SK-N-SH (cell line): ENCODE measurements around the gene OR6B1. TPM values are rescaled to one million over a fixed set of nuclear protein-coding genes. Genes with fewer than 3 reads are reported as not detected.

Experiments used
- CTCF ChIA-PET: fragments of 300-600, 350-600 bp; formaldehyde crosslinking; extraction: SDS; loops from one replicate; lab custom pipeline; 2021; lab: Yijun Ruan, JAX
- POLR2A ChIA-PET: fragments of 350-600 bp; sonication (Branson Sonifier 250); formaldehyde crosslinking; extraction: SDS; loops from one replicate; lab custom pipeline; 2020; ENCODE audit warnings: antibody characterized with exemption, inconsistent platforms; lab: Yijun Ruan, JAX
- DNase-seq: peaks from one replicate; pipeline ENCODE4 v3.0.0; 2012
- H2AFZ ChIP-seq: fragments of 200-600 bp; sonication (generic); 2 replicates; pipeline ENCODE4 v1.8.1; 2016; ENCODE audit warnings: antibody characterized with exemption, mild to moderate bottlenecking, low read depth
- H3F3A ChIP-seq: fragments of 200-600 bp; sonication (generic); replicated peaks from 2 replicates; pipeline ENCODE3; 2016; ENCODE audit warnings: antibody characterized with exemption, mild to moderate bottlenecking; ENCODE audit not compliant: insufficient read depth
- H3K27ac ChIP-seq, 2 experiments: fragments of 200-500 bp in 1 of 2; fragments of 200-600 bp in 1 of 2; sonication (Bioruptor generic) in 1 of 2; sonication (generic), shearing (Covaris generic) in 1 of 2; 2 replicates each; pipeline versions ENCODE4 v1.5.1 to v1.6.1; 2014 to 2016; ENCODE audit warnings: low read depth in 2 of 2, inconsistent platforms in 1 of 2, low read length in 1 of 2, mild to moderate bottlenecking in 1 of 2, mixed read lengths in 1 of 2
- H3K27me3 ChIP-seq: fragments of 200-600 bp; sonication (generic), shearing (Covaris generic); 2 replicates; pipeline ENCODE4 v1.6.1; 2016; ENCODE audit warnings: mixed run types; ENCODE audit not compliant: insufficient read depth
- H3K36me3 ChIP-seq, 2 experiments: fragments of 200-500 bp in 1 of 2; fragments of 200-600 bp in 1 of 2; sonication (Bioruptor generic) in 1 of 2; sonication (generic) in 1 of 2; replicated peaks in 1 of 2; 2 replicates each; pipeline versions ENCODE3 to v1.5.1; 2014 to 2016; ENCODE audit warnings: low read length in 1 of 2, mild to moderate bottlenecking in 1 of 2; ENCODE audit not compliant: insufficient read depth in 2 of 2, control insufficient read depth in 1 of 2
- H3K4me1 ChIP-seq, 2 experiments: fragments of 200-500 bp in 1 of 2; fragments of 200-600 bp in 1 of 2; sonication (Bioruptor generic) in 1 of 2; sonication (generic), shearing (Covaris generic) in 1 of 2; 2 replicates each; pipeline versions ENCODE4 v1.5.1 to v1.6.1; 2014 to 2016; ENCODE audit warnings: low read depth in 1 of 2, low read length in 1 of 2, mixed run types in 1 of 2; ENCODE audit not compliant: insufficient read depth in 2 of 2, control insufficient read depth in 1 of 2
- H3K4me2 ChIP-seq: fragments of 200-600 bp; sonication (generic), shearing (Covaris generic); 2 replicates; pipeline ENCODE4 v1.6.1; 2017; ENCODE audit warnings: mixed run types
- H3K4me3 ChIP-seq, 2 experiments: fragments of 200-500 bp in 1 of 2; fragments of 200-600 bp in 1 of 2; sonication (Bioruptor generic) in 1 of 2; sonication (generic), shearing (Covaris generic) in 1 of 2; 2 replicates each; pipeline versions ENCODE4 v1.5.1 to v1.8.1; 2014 to 2016; ENCODE audit warnings: low read depth in 2 of 2, inconsistent platforms in 1 of 2, low read length in 1 of 2, mild to moderate bottlenecking in 1 of 2, mixed read lengths in 1 of 2, moderate library complexity in 1 of 2
- H3K79me2 ChIP-seq: fragments of 200-600 bp; sonication (generic); 2 replicates; pipeline ENCODE4 v1.8.1; 2017; ENCODE audit warnings: mild to moderate bottlenecking; ENCODE audit not compliant: insufficient read depth
- H3K9ac ChIP-seq: fragments of 200-600 bp; sonication (generic); 2 replicates; pipeline ENCODE4 v1.6.1; 2017; ENCODE audit warnings: mixed run types
- H3K9me2 ChIP-seq: fragments of 200-600 bp; sonication (generic); 2 replicates; pipeline ENCODE4 v1.6.1; 2017; ENCODE audit warnings: mixed run types
- H3K9me3 ChIP-seq: fragments of 200-600 bp; sonication (generic); 2 replicates; pipeline ENCODE4 v1.6.1; 2017; ENCODE audit warnings: mixed run types, mild to moderate bottlenecking, moderate library complexity
- H4K20me1 ChIP-seq: fragments of 200-600 bp; sonication (generic); 2 replicates; pipeline ENCODE4 v1.6.1; 2017; ENCODE audit warnings: mild to moderate bottlenecking, mixed run types; ENCODE audit not compliant: insufficient read depth
- CTCF ChIP-seq: fragments of 200-600 bp; sonication (generic); IDR thresholded peaks from 2 replicates; pipeline ENCODE4 v1.6.1; 2017; ENCODE audit warnings: antibody characterized with exemption, mild to moderate bottlenecking, moderate library complexity
- ELF1 ChIP-seq: IDR thresholded peaks from 2 replicates; pipeline ENCODE4 v1.4.0; 2012
- EP300 ChIP-seq, 2 experiments: IDR thresholded peaks; 2 replicates each; pipeline versions ENCODE4 v1.4.0 to v1.6.1; 2012; ENCODE audit warnings: borderline replicate concordance in 1 of 2, low read depth in 1 of 2, low read length in 1 of 2
- EZH2phosphoT487 ChIP-seq: fragments of 200-600 bp; sonication (generic); IDR thresholded peaks from 2 replicates; pipeline ENCODE4 v1.6.1; 2017; ENCODE audit warnings: low read depth, mixed run types, mild to moderate bottlenecking, antibody characterized with exemption, moderate library complexity, borderline replicate concordance
- FOXJ3 ChIP-seq: sonication (generic); formaldehyde crosslinking; IDR thresholded peaks from 2 replicates; pipeline ENCODE4 v1.5.1; 2020; ENCODE audit warnings: mild to moderate bottlenecking, missing genetic modification reagents
- GATA2 ChIP-seq: sonication (generic); formaldehyde crosslinking; IDR thresholded peaks from 2 replicates; pipeline ENCODE4 v1.5.0; 2020; ENCODE audit warnings: mild to moderate bottlenecking, missing genetic modification reagents
- IRF3 ChIP-seq: fragments of 150-350 bp; IDR thresholded peaks from 2 replicates; pipeline ENCODE4 v1.6.1; 2016; ENCODE audit warnings: mild to moderate bottlenecking, low read depth, low read length
- MEF2A ChIP-seq: IDR thresholded peaks from 2 replicates; pipeline ENCODE4 v1.4.0; 2012; ENCODE audit warnings: low read depth, borderline replicate concordance
- MXI1 ChIP-seq: IDR thresholded peaks from 2 replicates; pipeline ENCODE4 v1.6.1; 2012; ENCODE audit warnings: mild to moderate bottlenecking, low read depth, low read length, improper control_type of control experiment
- NFIC ChIP-seq: IDR thresholded peaks from 2 replicates; pipeline ENCODE4 v1.4.0; 2012; ENCODE audit warnings: borderline replicate concordance
- NRF1 ChIP-seq: IDR thresholded peaks from 2 replicates; pipeline ENCODE4 v1.6.1; 2012; ENCODE audit warnings: low read depth, mild to moderate bottlenecking, low read length
- POLR2AphosphoS5 ChIP-seq: IDR thresholded peaks from 2 replicates; pipeline ENCODE4 v1.6.1; 2012; ENCODE audit warnings: low read depth, low read length
- RAD21 ChIP-seq: IDR thresholded peaks from 2 replicates; pipeline ENCODE4 v1.6.1; 2012; ENCODE audit warnings: mild to moderate bottlenecking, low read length
- REST ChIP-seq: IDR thresholded peaks from 2 replicates; pipeline ENCODE4 v1.6.1; 2012; ENCODE audit warnings: mild to moderate bottlenecking, low read depth, low read length, moderate library complexity
- RFX5 ChIP-seq: IDR thresholded peaks from 2 replicates; pipeline ENCODE4 v1.6.1; 2012; ENCODE audit warnings: mild to moderate bottlenecking, improper control_type of control experiment, low read length
- TAF1 ChIP-seq: IDR thresholded peaks from 2 replicates; pipeline ENCODE4 v1.6.1; 2012; ENCODE audit warnings: low read depth, mild to moderate bottlenecking, low read length, moderate library complexity, borderline replicate concordance
- TCF12 ChIP-seq: IDR thresholded peaks from 2 replicates; pipeline ENCODE4 v1.4.0; 2012
- TEAD4 ChIP-seq: IDR thresholded peaks from 2 replicates; pipeline ENCODE4 v1.4.0; 2012; ENCODE audit warnings: mild to moderate bottlenecking, borderline replicate concordance; ENCODE audit not compliant: insufficient read depth
- YY1 ChIP-seq: IDR thresholded peaks from 2 replicates; pipeline ENCODE4 v1.4.0; 2012; ENCODE audit warnings: low read depth, mild to moderate bottlenecking
- ZBTB33 ChIP-seq: IDR thresholded peaks from 2 replicates; pipeline ENCODE4 v1.4.0; 2012; ENCODE audit warnings: low read depth, borderline replicate concordance
- WGBS: methylation state at CpG from one replicate; pipeline ENCODE4 v1.1.6; 2017; ENCODE audit warnings: low lambda C conversion rate; 5-methylcytosine and 5-hydroxymethylcytosine counted together
- polyA plus RNA-seq, 3 experiments: library from polyadenylated mRNA; depleted of rRNA; stranded (reverse); fragments of >200 nt; gene quantifications; 2 replicates each; pipeline ENCODE4 v1.2.3, GENCODE V29; 2012

The OR6B1 gene
- polyA plus RNA-seq, 1 of the 3 experiments (the other 2 are of a cell fraction): not detected

GRCh38 chr7:144037414-144038035 is 37.4 kb downstream of the OR6B1 start:
- H3K36me3 ChIP-seq: no peaks in the 10 kb centered on the region
- H3K4me3 ChIP-seq: no peak overlapping the region
- H3K4me1 ChIP-seq: no peaks in the 10 kb centered on the region
- no peaks in the 10 kb centered on the region for H3K9me2 ChIP-seq
- H3F3A ChIP-seq: no peaks in the 10 kb centered on the region
- TF ChIP-seq RAD21 (no peak), NFIC (no peak), RFX5 (no peak), TCF12 (no peak), EP300 (IDR thresholded peaks at IDR 0.05; ENCODE audit: borderline replicate concordance in 1 of 2, low read depth in 1 of 2, low read length in 1 of 2) (no peak), EZH2phosphoT487 (no peak), GATA2 (CRISPR knock-in tag) (no peak), YY1 (no peak), TAF1 (no peak), CTCF (no peak), FOXJ3 (CRISPR knock-in tag) (no peak), IRF3 (no peak), NRF1 (no peak), POLR2AphosphoS5 (no peak), REST (no peak), ELF1 (no peak), MXI1 (no peak), ZBTB33 (no peak), TEAD4 (no peak), MEF2A (no peak)
- 5% methylated on average over 1 of the region's 1 CpG for WGBS
- H3K79me2 ChIP-seq: no peaks in the 10 kb centered on the region
- no peak overlapping the region for H2AFZ ChIP-seq
- no peak for DNase-seq
- H3K27me3 ChIP-seq: peaks cover 5% of the 10 kb centered on the region; the same call in 1 of the 2 replicates
- ChIA-PET POLR2A (no interaction called here), CTCF (interaction anchor here (1.1 to 1.9 kb wide), 3 partner anchors 10 to 27 kb away, joined by 3 to 7 read pairs (median 4); no protein-coding TSS in a partner anchor)
- no peaks in the 10 kb centered on the region for H3K9me3 ChIP-seq
- no peak overlapping the region for H3K4me2 ChIP-seq
- no peak overlapping the region for H3K27ac ChIP-seq
- H3K9ac ChIP-seq: no peak overlapping the region
- no peaks in the 10 kb centered on the region for H4K20me1 ChIP-seq
